Sigmoid colon (tissue), 3 donors: ENCODE data around the gene RARRES2.

Source experiments
- CTCF ChIP-seq, 4 experiments: fragments of 450-650 bp in 3 of 4; fragments of 200-600 bp in 1 of 4; IDR thresholded peaks; one replicate each; pipeline ENCODE4 v1.5.1; 2016 to 2019; ENCODE audit warnings: antibody characterized with exemption in 4 of 4, mild to moderate bottlenecking in 3 of 4, moderate library complexity in 2 of 4
- POLR2A ChIP-seq, 2 donors: fragments of 450-650 bp; IDR thresholded peaks; one replicate each; pipeline ENCODE4 v1.6.1; 2016; ENCODE audit warnings: antibody characterized with exemption in 2 of 2, mild to moderate bottlenecking in 2 of 2, moderate library complexity in 2 of 2

DNA sequence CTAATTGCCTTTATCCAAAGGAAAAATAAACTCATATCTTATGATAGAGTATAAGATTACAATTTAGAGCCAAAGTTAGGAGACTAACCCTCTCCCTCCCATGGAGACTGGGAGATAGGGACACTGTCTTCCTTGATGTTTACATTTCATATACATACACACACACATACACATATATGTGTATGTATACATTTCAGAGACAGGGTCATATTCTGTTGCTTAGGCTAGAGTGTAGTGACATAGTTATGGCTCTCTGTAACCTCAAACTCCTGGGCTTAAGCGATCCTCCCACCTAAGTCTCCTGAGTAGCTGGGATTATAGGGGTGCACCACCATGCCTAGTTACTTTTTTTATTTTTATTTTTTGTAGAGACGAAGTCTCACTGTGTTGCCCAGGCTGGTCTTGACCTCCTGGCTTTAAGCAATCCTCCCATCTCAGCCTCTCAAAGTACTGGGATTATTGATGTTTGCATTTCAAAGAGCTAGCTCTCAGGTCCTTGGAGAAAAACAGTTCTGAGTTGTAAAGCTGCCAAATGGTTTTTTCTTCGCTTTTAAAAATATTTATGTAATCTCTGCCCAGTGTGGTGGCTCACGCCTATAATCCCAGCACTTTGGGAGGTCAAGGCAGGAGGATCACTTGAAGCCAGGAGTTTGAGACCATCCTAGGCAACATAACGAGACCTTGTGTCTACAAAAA lies 19.1 kb upstream of the RARRES2 start:
- TF ChIP-seq POLR2A (IDR thresholded peaks at IDR 0.05) (no peak), CTCF (IDR thresholded peaks at IDR 0.05) (no peak)
